Progenitor cell of endocrine pancreas (in vitro differentiated cells): ENCODE data around the gene APBA1. TPM values are rescaled to one million over a fixed set of nuclear protein-coding genes. Genes with fewer than 3 reads are reported as not detected.

Experiments used
- DNase-seq: peaks from one replicate; pipeline ENCODE4 v3.0.0; 2021; ENCODE audit warnings: low spot score; ENCODE audit not compliant: unreplicated experiment
- H3K27ac Mint-ChIP-seq: 2 replicates; pipeline ENCODE4 v1.8.0; 2021; ENCODE audit warnings: mild to moderate bottlenecking, moderate library complexity, mixed read lengths
- H3K27me3 Mint-ChIP-seq: 2 replicates; pipeline ENCODE4 v1.8.0; 2021; ENCODE audit warnings: mixed read lengths
- H3K36me3 Mint-ChIP-seq: 2 replicates; pipeline ENCODE4 v1.8.0; 2022; ENCODE audit warnings: mixed read lengths; ENCODE audit not compliant: insufficient read depth
- H3K4me1 Mint-ChIP-seq: 2 replicates; pipeline ENCODE4 v1.8.0; 2021; ENCODE audit warnings: low read depth, mixed read lengths
- H3K4me3 Mint-ChIP-seq: 2 replicates; pipeline ENCODE4 v1.8.0; 2021; ENCODE audit warnings: low read depth, mild to moderate bottlenecking, moderate library complexity, mixed read lengths
- H3K9me3 Mint-ChIP-seq: 2 replicates; pipeline ENCODE4 v1.8.0; 2021; ENCODE audit warnings: low read depth, mixed read lengths
- total RNA-seq: library from RNA; stranded (reverse); gene quantifications from 2 replicates; pipeline ENCODE4 v1.2.1, GENCODE V29; 2021
- TF ChIP-seq, protein P1 (sequence below): fragments of 200-600 bp; sonication (generic); IDR thresholded peaks from one replicate; pipeline ENCODE4 v1.5.0; 2021; ENCODE audit warnings: antibody characterized with exemption, mild to moderate bottlenecking; ENCODE audit not compliant: unreplicated experiment

Gene APBA1
- total RNA-seq, 1 donor from 2014 or later, result 1.8 TPM

GRCh38 chr9:69622676-69623075, 49.5 kb downstream of the APBA1 start:
- TF ChIP-seq, protein P1, sequence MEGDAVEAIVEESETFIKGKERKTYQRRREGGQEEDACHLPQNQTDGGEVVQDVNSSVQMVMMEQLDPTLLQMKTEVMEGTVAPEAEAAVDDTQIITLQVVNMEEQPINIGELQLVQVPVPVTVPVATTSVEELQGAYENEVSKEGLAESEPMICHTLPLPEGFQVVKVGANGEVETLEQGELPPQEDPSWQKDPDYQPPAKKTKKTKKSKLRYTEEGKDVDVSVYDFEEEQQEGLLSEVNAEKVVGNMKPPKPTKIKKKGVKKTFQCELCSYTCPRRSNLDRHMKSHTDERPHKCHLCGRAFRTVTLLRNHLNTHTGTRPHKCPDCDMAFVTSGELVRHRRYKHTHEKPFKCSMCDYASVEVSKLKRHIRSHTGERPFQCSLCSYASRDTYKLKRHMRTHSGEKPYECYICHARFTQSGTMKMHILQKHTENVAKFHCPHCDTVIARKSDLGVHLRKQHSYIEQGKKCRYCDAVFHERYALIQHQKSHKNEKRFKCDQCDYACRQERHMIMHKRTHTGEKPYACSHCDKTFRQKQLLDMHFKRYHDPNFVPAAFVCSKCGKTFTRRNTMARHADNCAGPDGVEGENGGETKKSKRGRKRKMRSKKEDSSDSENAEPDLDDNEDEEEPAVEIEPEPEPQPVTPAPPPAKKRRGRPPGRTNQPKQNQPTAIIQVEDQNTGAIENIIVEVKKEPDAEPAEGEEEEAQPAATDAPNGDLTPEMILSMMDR, result no peak
- Mint-ChIP-seq H3K9me3 (no peaks in the 10 kb centered on the region), H3K27me3 (no peaks in the 10 kb centered on the region), H3K4me3 (no peak overlapping the region), H3K36me3 (no peaks in the 10 kb centered on the region), H3K27ac (no peak overlapping the region), H3K4me1 (peaks cover 10% of the 10 kb centered on the region)
- DNase-seq, result no peak

DNA sequence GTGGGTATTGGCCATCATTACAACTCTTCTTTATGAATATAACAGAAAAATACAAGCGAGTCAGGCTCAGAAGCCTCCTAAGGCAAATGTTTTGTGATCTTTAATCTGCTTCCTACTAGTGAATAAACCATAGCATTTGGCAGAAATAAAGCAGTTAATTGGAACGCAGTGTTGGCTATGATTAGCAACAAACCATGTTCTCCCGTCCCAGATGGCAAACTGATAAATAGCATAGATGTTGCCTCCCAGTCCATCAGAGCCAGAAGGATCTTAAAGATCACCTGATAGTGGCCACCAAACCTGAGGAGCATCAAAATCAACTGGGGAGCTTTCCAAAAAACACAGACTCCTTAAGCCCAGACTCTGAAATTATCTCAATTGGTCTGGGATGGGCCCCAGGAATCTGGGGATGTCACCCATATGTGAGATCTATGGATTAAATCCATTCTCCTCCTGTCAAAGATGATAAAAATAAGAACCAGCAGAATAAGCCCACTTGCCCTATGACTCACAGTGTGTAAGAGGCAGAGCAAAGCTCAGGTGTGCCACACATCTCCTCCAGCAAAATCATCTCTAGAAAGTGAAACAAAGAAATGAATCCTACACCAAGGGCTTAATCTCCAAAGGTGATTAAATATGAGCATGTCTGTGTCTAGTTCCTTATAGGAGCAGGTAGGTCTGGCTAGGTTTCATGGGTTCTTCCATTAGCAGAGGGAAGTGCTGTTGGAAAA, 50.3 kb downstream of the APBA1 start:
- TF ChIP-seq, protein P1, result no peak
- Mint-ChIP-seq H3K36me3 (no peaks in the 10 kb centered on the region), H3K4me3 (no peak overlapping the region), H3K27me3 (no peaks in the 10 kb centered on the region), H3K27ac (no peak overlapping the region), H3K9me3 (no peaks in the 10 kb centered on the region), H3K4me1 (peaks cover 10% of the 10 kb centered on the region)
- no peak for DNase-seq

DNA sequence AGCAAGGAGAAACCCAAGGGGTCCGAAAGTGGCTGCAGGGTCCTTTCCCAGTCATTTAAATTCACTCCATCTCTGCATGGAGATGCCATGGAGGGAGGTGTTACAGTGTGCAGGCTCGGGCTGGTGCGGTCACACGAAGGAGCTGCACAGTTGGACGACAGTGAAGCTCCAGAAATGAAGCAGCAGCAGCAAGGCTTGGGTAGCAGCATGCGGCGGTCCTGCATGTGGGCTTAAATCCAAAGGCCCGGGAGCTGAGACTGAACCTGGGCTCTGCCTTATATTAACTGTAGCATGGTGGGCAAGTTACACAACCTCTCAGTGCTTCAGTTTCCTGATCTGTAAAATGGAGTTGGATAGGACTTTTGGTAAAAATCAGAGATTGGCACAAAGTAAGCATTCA, 51.4 kb downstream of the APBA1 start:
- DNase-seq, result no peak
- TF ChIP-seq, protein P1, result no peak
- no peaks in the 10 kb centered on the region for H3K9me3 Mint-ChIP-seq
- H3K4me1 Mint-ChIP-seq, result peaks cover 10% of the 10 kb centered on the region
- no peaks in the 10 kb centered on the region for H3K27me3 Mint-ChIP-seq
- H3K4me3 Mint-ChIP-seq, result no peak overlapping the region
- H3K36me3 Mint-ChIP-seq, result no peaks in the 10 kb centered on the region
- no peak overlapping the region for H3K27ac Mint-ChIP-seq

DNA sequence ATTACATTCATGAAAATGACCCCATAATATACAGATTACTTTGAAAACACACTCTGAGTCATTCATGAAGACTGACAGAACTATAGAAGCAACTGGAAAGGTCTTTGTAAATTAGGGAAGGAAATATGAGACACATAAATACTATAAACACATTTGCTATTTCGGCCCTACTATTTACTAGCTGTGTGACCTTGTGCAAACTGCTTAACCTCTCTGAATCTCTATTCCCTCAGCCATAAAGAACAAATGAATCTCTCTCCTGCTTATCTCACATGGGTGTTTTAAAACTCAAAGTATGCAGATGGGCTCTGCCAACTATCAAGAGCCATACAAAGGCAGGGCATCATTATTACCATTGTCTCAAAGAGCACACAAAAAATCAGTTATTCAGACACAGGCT, 52.9 kb downstream of the APBA1 start:
- Mint-ChIP-seq H3K4me1 (peaks cover 2% of the 10 kb centered on the region), H3K4me3 (no peak overlapping the region), H3K9me3 (no peaks in the 10 kb centered on the region), H3K27me3 (no peaks in the 10 kb centered on the region), H3K36me3 (no peaks in the 10 kb centered on the region), H3K27ac (no peak overlapping the region)
- TF ChIP-seq, protein P1, result no peak
- no peak for DNase-seq

DNA sequence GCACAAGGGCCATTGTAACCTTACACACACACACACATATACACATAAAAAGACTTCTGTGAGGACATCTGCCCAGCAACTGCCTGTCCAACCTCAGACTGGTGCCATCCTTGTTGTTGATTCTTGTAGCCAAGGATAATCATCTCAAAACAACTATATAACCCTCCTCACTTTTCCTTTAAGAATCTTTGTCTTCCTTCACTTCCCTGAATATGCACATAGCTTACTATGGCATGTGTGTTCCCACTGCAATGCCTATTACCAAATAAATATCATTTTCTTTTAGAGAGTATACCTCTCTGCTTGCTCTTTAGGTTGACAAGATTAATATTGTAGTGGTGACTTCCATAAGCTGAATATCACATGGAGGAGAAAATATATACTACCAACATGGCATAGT, 55.2 kb downstream of the APBA1 start:
- TF ChIP-seq, protein P1, result no peak

More for the DNA sequence above, 55.2 kb downstream of the APBA1 start:
- H3K27ac Mint-ChIP-seq, result no peak overlapping the region
- no peaks in the 10 kb centered on the region for H3K27me3 Mint-ChIP-seq
- no peaks in the 10 kb centered on the region for H3K9me3 Mint-ChIP-seq
- H3K4me3 Mint-ChIP-seq, result no peak overlapping the region
- DNase-seq, result no peak
- H3K4me1 Mint-ChIP-seq, result no peaks in the 10 kb centered on the region
- H3K36me3 Mint-ChIP-seq, result no peaks in the 10 kb centered on the region
